Gastroesophageal sphincter (tissue), 4 donors: ENCODE measurements around the gene PAX4. TPM values are rescaled to one million over a fixed set of nuclear protein-coding genes. Genes with fewer than 3 reads are reported as not detected.

ENCODE experiments used
- ATAC-seq: fragments of 150-250 bp; one replicate; pipeline ENCODE4 v1.9.1; 2016; ENCODE audit warnings: mild to moderate bottlenecking, moderate library complexity
- H3K27ac ChIP-seq, 4 donors: fragments of 200-600 bp; sonication (generic) in 3 of 4; 1 replicate in 3 of 4; 2 replicates in 1 of 4; pipeline ENCODE4 v1.5.1; 2016 to 2019
- H3K27me3 ChIP-seq: fragments of 200-600 bp; sonication (generic); one replicate; pipeline ENCODE4 v1.5.1; 2019
- H3K36me3 ChIP-seq, 2 donors: fragments of 200-600 bp; sonication (generic); one replicate each; pipeline ENCODE4 v1.5.1; 2019; ENCODE audit warnings: control low read depth in 1 of 2
- H3K4me1 ChIP-seq, 3 donors: fragments of 200-600 bp; sonication (generic); 1 replicate in 2 of 3; 2 replicates in 1 of 3; pipeline ENCODE4 v1.5.1; 2016 to 2019; ENCODE audit warnings: control low read depth in 2 of 3
- H3K4me3 ChIP-seq, 2 donors: fragments of 200-600 bp; sonication (generic); one replicate each; pipeline ENCODE4 v1.5.1; 2019; ENCODE audit warnings: mild to moderate bottlenecking in 1 of 2, moderate library complexity in 1 of 2
- H3K9me3 ChIP-seq, 3 donors: fragments of 200-600 bp; sonication (generic); one replicate each; pipeline ENCODE4 v1.5.1; 2017 to 2019; ENCODE audit warnings: control low read depth in 2 of 3
- CTCF ChIP-seq, 4 experiments: fragments of 200-600 bp in 2 of 4; fragments of 450-650 bp in 2 of 4; sonication (generic) in 1 of 4; IDR thresholded peaks; one replicate each; pipeline ENCODE4 v1.5.1; 2017 to 2019; ENCODE audit warnings: antibody characterized with exemption in 4 of 4, mild to moderate bottlenecking in 2 of 4, moderate library complexity in 2 of 4
- EP300 ChIP-seq: sonication (generic); formaldehyde crosslinking; IDR thresholded peaks from one replicate; pipeline ENCODE4 v1.6.1; 2017; ENCODE audit warnings: antibody characterized with exemption, mild to moderate bottlenecking
- POLR2A ChIP-seq, 2 donors: fragments of 450-650 bp; IDR thresholded peaks; one replicate each; pipeline ENCODE4 v1.6.1; 2017; ENCODE audit warnings: antibody characterized with exemption in 2 of 2, mild to moderate bottlenecking in 2 of 2, moderate library complexity in 1 of 2
- POLR2AphosphoS5 ChIP-seq: sonication (generic); formaldehyde crosslinking; IDR thresholded peaks from one replicate; pipeline ENCODE4 v1.6.1; 2017; ENCODE audit warnings: antibody characterized with exemption
- WGBS, 2 donors: methylation state at CpG; one replicate each; pipeline ENCODE4 v1.1.5; 2018; ENCODE audit warnings: low coverage in 1 of 2; 5-methylcytosine and 5-hydroxymethylcytosine counted together
- total RNA-seq, 4 donors: library from RNA; depleted of rRNA; stranded (reverse); fragments of >200 nt; gene quantifications; one replicate each; pipeline ENCODE4 v1.1.0, GENCODE V29; 2016

Gene PAX4, protein sequence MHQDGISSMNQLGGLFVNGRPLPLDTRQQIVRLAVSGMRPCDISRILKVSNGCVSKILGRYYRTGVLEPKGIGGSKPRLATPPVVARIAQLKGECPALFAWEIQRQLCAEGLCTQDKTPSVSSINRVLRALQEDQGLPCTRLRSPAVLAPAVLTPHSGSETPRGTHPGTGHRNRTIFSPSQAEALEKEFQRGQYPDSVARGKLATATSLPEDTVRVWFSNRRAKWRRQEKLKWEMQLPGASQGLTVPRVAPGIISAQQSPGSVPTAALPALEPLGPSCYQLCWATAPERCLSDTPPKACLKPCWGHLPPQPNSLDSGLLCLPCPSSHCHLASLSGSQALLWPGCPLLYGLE
- total RNA-seq: not detected

GRCh38 chr7:127618042-127618441 is at the start of gene PAX4:
Gene PAX4, minus strand, starts transcription at chr7:127618142. Its CDS starts 2,214 bp downstream, at chr7:127615928.
- TF ChIP-seq POLR2A (IDR thresholded peaks at IDR 0.05): no peak
- TF ChIP-seq POLR2AphosphoS5: no peak
- no peak for TF ChIP-seq CTCF (IDR thresholded peaks at IDR 0.05)
- no peak for TF ChIP-seq EP300
- Histone ChIP-seq H3K9me3 (no peaks in the 10 kb centered on the region), H3K27me3 (peaks cover 86% of the 10 kb centered on the region), H3K4me3 (no peak within 1 kb of the TSS), H3K4me1 (no peaks in the 10 kb centered on the region), H3K27ac (no peak within 1 kb of the TSS), H3K36me3 (no peaks in the 10 kb centered on the region)
- WGBS, 2 donors: no CpG with 5 or more reads among the region's 2 CpGs
- ATAC-seq: no peak

- ATAC-seq: no peak
- H3K4me1 ChIP-seq: peaks cover 0 to 9% (median 0%) of the 10 kb centered on the region in 3 donors
- H3K27ac ChIP-seq: no peak overlapping the region
- no peaks in the 10 kb centered on the region for H3K9me3 ChIP-seq
- H3K36me3 ChIP-seq: no peaks in the 10 kb centered on the region
- TF ChIP-seq POLR2AphosphoS5 (no peak), EP300 (no peak), CTCF (IDR thresholded peaks at IDR 0.05) (no peak)
- no peak overlapping the region for H3K4me3 ChIP-seq
- H3K27me3 ChIP-seq: no peaks in the 10 kb centered on the region
- 57 to 66% methylated on average over 1 to 3 of the region's 3 CpGs for WGBS, 2 donors
Observed at GRCh38 chr7:127667017-127667670, 49.2 kb upstream of the PAX4 start.

- ATAC-seq: no peak
- no peak overlapping the region for H3K4me3 ChIP-seq
- H3K9me3 ChIP-seq: no peaks in the 10 kb centered on the region
- no peaks in the 10 kb centered on the region for H3K36me3 ChIP-seq
- 84 to 91% methylated on average over 4 of the region's 4 CpGs for WGBS, 2 donors
- H3K27ac ChIP-seq: no peak overlapping the region
- no peaks in the 10 kb centered on the region for H3K27me3 ChIP-seq
- H3K4me1 ChIP-seq: peaks cover 0 to 9% (median 0%) of the 10 kb centered on the region in 3 donors
- no peak for TF ChIP-seq POLR2AphosphoS5
- TF ChIP-seq EP300: no peak
Observed at GRCh38 chr7:127666602-127667001, 48.7 kb upstream of the PAX4 start.

DNA sequence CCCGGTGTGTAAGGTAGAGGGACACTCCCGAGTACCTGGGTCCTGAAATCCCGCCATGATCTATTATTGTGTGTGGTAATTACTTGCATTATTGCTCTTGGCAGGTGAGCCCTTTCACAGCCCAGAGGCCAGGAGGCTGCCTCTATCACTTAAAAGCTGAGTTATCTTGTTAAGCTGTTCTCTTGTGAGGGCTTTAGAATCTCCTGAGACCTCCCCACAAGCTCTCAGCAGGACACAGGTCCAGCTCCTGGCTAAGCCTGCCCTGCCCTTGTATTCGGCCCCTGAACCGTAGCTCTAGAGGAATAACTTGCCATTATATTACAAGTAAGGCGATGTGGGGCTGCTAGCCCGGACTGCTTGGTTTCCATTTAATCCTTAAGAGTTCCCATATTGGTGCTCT is 48.0 kb upstream of the PAX4 start:
- Histone ChIP-seq H3K4me3 (no peak overlapping the region), H3K27ac (no peak overlapping the region), H3K27me3 (no peaks in the 10 kb centered on the region), H3K9me3 (no peaks in the 10 kb centered on the region), H3K36me3 (no peaks in the 10 kb centered on the region), H3K4me1 (peaks cover 0 to 9% (median 0%) of the 10 kb centered on the region in 3 donors)
- no peak for ATAC-seq
- no peak for TF ChIP-seq POLR2A (IDR thresholded peaks at IDR 0.05)
- no peak for TF ChIP-seq POLR2AphosphoS5
- TF ChIP-seq CTCF (IDR thresholded peaks at IDR 0.05): no peak
- no peak for TF ChIP-seq EP300
- 77% methylated on average over 6 of the region's 7 CpGs; no CpG with 5 or more reads in 1 of the 2 donors for WGBS, 2 donors

- H3K4me1 ChIP-seq: peaks cover 0 to 10% (median 0%) of the 10 kb centered on the region in 3 donors
- 80 to 81% methylated on average over 3 of the region's 3 CpGs for WGBS, 2 donors
- H3K27me3 ChIP-seq: no peaks in the 10 kb centered on the region
- TF ChIP-seq POLR2AphosphoS5 (no peak), EP300 (no peak), POLR2A (IDR thresholded peaks at IDR 0.05) (no peak), CTCF (IDR thresholded peaks at IDR 0.05) (no peak)
- H3K9me3 ChIP-seq: no peaks in the 10 kb centered on the region
- H3K27ac ChIP-seq: no peak overlapping the region
- H3K4me3 ChIP-seq: no peak overlapping the region
- H3K36me3 ChIP-seq: peaks cover 0 to 10% of the 10 kb centered on the region in 2 donors
- ATAC-seq: no peak
Observed at GRCh38 chr7:127658970-127659630, 41.2 kb upstream of the PAX4 start.
